Measurements from ENCODE around the gene MYH15. TPM values are rescaled to one million over a fixed set of nuclear protein-coding genes. Genes with fewer than 3 reads are reported as not detected.

Gene MYH15
- total RNA-seq, 1 donor from 2014 or later = 0.36 TPM

DNA sequence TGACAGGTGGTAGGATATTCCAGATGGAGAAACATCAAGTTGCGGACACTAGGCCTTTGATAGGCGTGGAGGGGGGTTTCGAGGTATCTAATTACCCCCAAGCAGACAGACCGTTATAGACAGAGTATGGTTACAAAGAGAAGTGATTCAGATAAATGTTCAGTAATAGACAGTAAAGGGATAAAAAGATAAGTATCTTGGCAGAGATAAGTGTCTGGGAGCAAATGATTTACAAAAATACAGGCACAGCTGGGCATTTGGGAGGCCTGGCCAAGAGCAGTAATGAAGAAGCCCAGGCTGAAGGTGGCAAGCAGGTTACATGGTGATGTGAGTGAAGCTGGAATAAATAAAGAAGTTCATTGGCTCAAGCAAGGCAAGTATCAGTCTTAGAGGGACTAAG lies 659 bp upstream of the MYH15 start:
- Mint-ChIP-seq H3K9me3 (no peaks in the 10 kb centered on the region), H3K36me3 (no peaks in the 10 kb centered on the region)
- TF ChIP-seq, protein P1, sequence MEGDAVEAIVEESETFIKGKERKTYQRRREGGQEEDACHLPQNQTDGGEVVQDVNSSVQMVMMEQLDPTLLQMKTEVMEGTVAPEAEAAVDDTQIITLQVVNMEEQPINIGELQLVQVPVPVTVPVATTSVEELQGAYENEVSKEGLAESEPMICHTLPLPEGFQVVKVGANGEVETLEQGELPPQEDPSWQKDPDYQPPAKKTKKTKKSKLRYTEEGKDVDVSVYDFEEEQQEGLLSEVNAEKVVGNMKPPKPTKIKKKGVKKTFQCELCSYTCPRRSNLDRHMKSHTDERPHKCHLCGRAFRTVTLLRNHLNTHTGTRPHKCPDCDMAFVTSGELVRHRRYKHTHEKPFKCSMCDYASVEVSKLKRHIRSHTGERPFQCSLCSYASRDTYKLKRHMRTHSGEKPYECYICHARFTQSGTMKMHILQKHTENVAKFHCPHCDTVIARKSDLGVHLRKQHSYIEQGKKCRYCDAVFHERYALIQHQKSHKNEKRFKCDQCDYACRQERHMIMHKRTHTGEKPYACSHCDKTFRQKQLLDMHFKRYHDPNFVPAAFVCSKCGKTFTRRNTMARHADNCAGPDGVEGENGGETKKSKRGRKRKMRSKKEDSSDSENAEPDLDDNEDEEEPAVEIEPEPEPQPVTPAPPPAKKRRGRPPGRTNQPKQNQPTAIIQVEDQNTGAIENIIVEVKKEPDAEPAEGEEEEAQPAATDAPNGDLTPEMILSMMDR (IDR thresholded peaks at IDR 0.05; ENCODE audit: unreplicated experiment) = no peak

DNA sequence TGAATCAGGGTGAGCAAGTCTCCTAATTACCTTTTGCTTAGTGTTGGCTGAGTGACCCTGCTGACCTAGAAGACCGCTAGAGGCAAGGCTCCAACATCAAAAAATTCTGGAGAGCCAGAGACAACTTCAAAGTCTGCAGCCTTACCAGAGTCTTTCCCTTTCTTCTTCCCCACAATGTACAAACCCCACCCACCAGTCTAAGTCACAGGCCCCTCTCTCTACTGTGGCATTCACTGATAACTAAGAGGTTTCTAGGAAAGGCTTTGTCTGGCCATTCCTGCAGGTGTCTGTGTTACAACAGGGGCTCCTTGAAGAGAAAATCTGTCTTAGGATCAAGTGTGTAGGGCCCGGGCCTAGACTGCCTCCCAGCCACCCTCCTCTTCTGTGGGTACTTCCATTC lies 525 bp downstream of the MYH15 start:
- Mint-ChIP-seq H3K27ac (no peak overlapping the region), H3K4me3 (no peak overlapping the region), H3K9me3 (no peaks in the 10 kb centered on the region), H3K4me1 (no peaks in the 10 kb centered on the region), H3K27me3 (ENCODE audit: low read depth) (no peaks in the 10 kb centered on the region), H3K36me3 (no peaks in the 10 kb centered on the region)
- no peak for DNase-seq (ENCODE audit: low spot score in 2 of 2, unreplicated experiment in 2 of 2)
- TF ChIP-seq, protein P1 (IDR thresholded peaks at IDR 0.05; ENCODE audit: unreplicated experiment) = no peak

More for the DNA sequence above, 659 bp upstream of the MYH15 start:
- H3K27ac Mint-ChIP-seq = no peak overlapping the region
- H3K4me1 Mint-ChIP-seq = no peaks in the 10 kb centered on the region
- H3K4me3 Mint-ChIP-seq = no peak overlapping the region
- H3K27me3 Mint-ChIP-seq (ENCODE audit: low read depth) = no peaks in the 10 kb centered on the region
- DNase-seq (ENCODE audit: low spot score in 2 of 2, unreplicated experiment in 2 of 2) = no peak

DNA sequence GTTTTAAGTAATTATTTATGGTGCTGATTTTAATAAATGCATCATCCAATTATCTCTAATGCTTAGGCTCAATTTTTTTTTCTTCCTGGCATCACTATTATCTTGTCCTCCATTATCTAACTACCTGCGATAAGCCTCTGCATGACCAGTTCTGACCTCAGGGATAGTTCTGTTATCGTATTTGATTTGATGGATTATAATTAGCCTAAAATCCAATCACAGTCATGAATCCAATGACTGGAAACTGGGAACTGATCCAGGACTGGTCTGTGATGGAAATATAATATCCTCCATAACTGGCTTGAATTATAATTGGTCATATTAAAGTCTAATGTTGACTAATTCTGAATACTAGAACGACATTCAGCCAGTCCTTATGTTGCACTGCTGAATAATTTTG lies 1.1 kb downstream of the MYH15 start:
- no peaks in the 10 kb centered on the region for H3K27me3 Mint-ChIP-seq (ENCODE audit: low read depth)
- no peak overlapping the region for H3K4me3 Mint-ChIP-seq
- DNase-seq (ENCODE audit: low spot score in 2 of 2, unreplicated experiment in 2 of 2) = no peak
- no peak overlapping the region for H3K27ac Mint-ChIP-seq
- no peaks in the 10 kb centered on the region for H3K4me1 Mint-ChIP-seq
- no peaks in the 10 kb centered on the region for H3K36me3 Mint-ChIP-seq
- H3K9me3 Mint-ChIP-seq = no peaks in the 10 kb centered on the region
- TF ChIP-seq, protein P1 (IDR thresholded peaks at IDR 0.05; ENCODE audit: unreplicated experiment) = no peak

DNA sequence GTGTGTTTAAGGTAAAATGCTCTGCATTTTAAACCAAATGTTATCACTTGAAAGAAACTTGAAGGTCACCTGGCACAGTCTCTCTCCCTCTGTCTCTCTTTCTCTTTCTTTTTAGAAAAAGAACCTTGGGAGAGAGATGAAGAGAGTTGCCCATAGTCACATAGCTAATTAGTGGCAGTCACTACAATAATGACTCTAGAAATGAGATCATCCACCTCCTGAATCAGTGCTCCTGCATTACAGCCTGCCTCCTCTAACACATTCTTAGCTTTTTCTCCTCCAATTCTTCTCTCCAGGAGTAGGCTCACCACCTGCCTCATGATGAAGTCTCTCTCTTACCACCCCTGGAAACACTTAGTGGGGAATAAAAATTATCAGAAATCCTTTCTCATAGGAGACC lies 2.5 kb downstream of the MYH15 start:
- Mint-ChIP-seq H3K4me3 (no peak overlapping the region), H3K4me1 (no peaks in the 10 kb centered on the region), H3K27me3 (ENCODE audit: low read depth) (no peaks in the 10 kb centered on the region), H3K9me3 (peaks cover 10% of the 10 kb centered on the region), H3K27ac (no peak overlapping the region), H3K36me3 (no peaks in the 10 kb centered on the region)
- no peak for DNase-seq (ENCODE audit: low spot score in 2 of 2, unreplicated experiment in 2 of 2)
- TF ChIP-seq, protein P1 (IDR thresholded peaks at IDR 0.05; ENCODE audit: unreplicated experiment) = no peak

DNA sequence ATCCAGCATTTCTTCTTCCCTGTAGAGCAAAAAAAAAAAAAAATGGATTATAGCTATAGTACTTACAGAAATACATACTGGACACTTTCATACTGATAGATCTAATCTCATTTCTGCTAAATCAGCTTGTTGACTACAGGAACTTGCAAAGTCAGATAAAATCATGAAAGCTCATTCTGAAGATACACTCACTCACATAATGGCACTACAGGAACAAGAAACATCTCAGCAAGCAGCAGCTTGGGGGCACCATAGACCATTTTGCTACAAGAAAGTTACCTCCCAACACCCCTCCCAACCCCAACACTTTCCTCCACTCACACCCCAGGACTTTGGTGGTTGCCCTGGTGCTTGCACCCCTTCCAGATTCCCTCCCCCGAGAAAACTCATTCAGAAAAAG lies 4.6 kb downstream of the MYH15 start:
- no peaks in the 10 kb centered on the region for H3K4me1 Mint-ChIP-seq
- DNase-seq (ENCODE audit: low spot score in 2 of 2, unreplicated experiment in 2 of 2) = no peak
- H3K27me3 Mint-ChIP-seq (ENCODE audit: low read depth) = no peaks in the 10 kb centered on the region
- H3K27ac Mint-ChIP-seq = peak overlapping the region; percentile 17
- peaks cover 10% of the 10 kb centered on the region for H3K9me3 Mint-ChIP-seq
- TF ChIP-seq, protein P1 (IDR thresholded peaks at IDR 0.05; ENCODE audit: unreplicated experiment) = no peak
- no peaks in the 10 kb centered on the region for H3K36me3 Mint-ChIP-seq
- H3K4me3 Mint-ChIP-seq = no peak overlapping the region

DNA sequence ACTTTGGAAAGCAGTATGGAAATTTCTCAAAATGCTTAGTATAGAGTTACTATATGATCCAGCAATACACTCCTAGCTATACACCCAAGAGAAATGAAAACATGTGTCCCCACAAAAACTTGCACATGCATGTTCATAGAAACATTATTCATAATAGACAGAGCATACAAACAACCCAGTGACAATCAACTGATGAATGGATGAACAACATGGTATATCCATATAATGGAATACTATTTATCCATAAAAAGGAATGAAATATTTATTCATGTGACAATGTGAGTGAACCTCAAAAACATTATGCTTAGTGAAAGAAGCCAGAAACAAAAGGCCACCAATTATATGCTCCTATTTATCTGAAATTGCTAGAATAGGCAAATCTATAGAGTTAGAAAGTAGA lies 6.7 kb downstream of the MYH15 start:
- peaks cover 10% of the 10 kb centered on the region for H3K9me3 Mint-ChIP-seq
- H3K27me3 Mint-ChIP-seq (ENCODE audit: low read depth) = no peaks in the 10 kb centered on the region
- no peak overlapping the region for H3K4me3 Mint-ChIP-seq
- no peaks in the 10 kb centered on the region for H3K4me1 Mint-ChIP-seq
- DNase-seq (ENCODE audit: low spot score in 2 of 2, unreplicated experiment in 2 of 2) = no peak
- H3K27ac Mint-ChIP-seq = no peak overlapping the region
- TF ChIP-seq, protein P1 (IDR thresholded peaks at IDR 0.05; ENCODE audit: unreplicated experiment) = no peak
- no peaks in the 10 kb centered on the region for H3K36me3 Mint-ChIP-seq

All from mesothelial cell of epicardium (in vitro differentiated cells).